ENCODE data around the gene PIK3C3.

The PIK3C3 gene

GRCh38 chr18:41954827-41955613 lies at the start of gene PIK3C3:
Gene PIK3C3 (plus strand): TSS chr18:41955234. CDS start chr18:41955292, 58 bp downstream.
- peak; percentile 91 to 97 for DNase-seq (ENCODE audit: low read depth in 2 of 2, low spot score in 1 of 2)

GRCh38 chr18:41905786-41906527 lies 49.1 kb upstream of the PIK3C3 start:
- no peak for DNase-seq (ENCODE audit: low read depth in 2 of 2, low spot score in 1 of 2)

- DNase-seq (ENCODE audit: low read depth in 2 of 2, low spot score in 1 of 2): peak in 1 of 2 donors; percentile 3
Observed at GRCh38 chr18:41906528-41907146, 48.4 kb upstream of the PIK3C3 start.

GRCh38 chr18:41917181-41917580 lies 37.9 kb upstream of the PIK3C3 start:
- DNase-seq (ENCODE audit: low read depth in 2 of 2, low spot score in 1 of 2): no peak

- DNase-seq (ENCODE audit: low read depth in 2 of 2, low spot score in 1 of 2): no peak
Observed at GRCh38 chr18:41921770-41922169, 33.3 kb upstream of the PIK3C3 start.

- DNase-seq (ENCODE audit: low read depth in 2 of 2, low spot score in 1 of 2): no peak
Observed at GRCh38 chr18:41922176-41922575, 32.9 kb upstream of the PIK3C3 start.

GRCh38 chr18:41922841-41923240 lies 32.2 kb upstream of the PIK3C3 start:
- no peak for DNase-seq (ENCODE audit: low read depth in 2 of 2, low spot score in 1 of 2)

- DNase-seq (ENCODE audit: low read depth in 2 of 2, low spot score in 1 of 2): no peak
Observed at GRCh38 chr18:41923446-41923845, 31.6 kb upstream of the PIK3C3 start.

GRCh38 chr18:41928581-41928980 lies 26.5 kb upstream of the PIK3C3 start:
- no peak for DNase-seq (ENCODE audit: low read depth in 2 of 2, low spot score in 1 of 2)

- DNase-seq (ENCODE audit: low read depth in 2 of 2, low spot score in 1 of 2): no peak
Observed at GRCh38 chr18:41932899-41933298, 22.1 kb upstream of the PIK3C3 start.

GRCh38 chr18:41933778-41934177 lies 21.3 kb upstream of the PIK3C3 start:
- no peak for DNase-seq (ENCODE audit: low read depth in 2 of 2, low spot score in 1 of 2)

- no peak for DNase-seq (ENCODE audit: low read depth in 2 of 2, low spot score in 1 of 2)
Observed at GRCh38 chr18:41936471-41937134, 18.4 kb upstream of the PIK3C3 start.

- no peak for DNase-seq (ENCODE audit: low read depth in 2 of 2, low spot score in 1 of 2)
Observed at GRCh38 chr18:41938445-41938844, 16.6 kb upstream of the PIK3C3 start.

GRCh38 chr18:41939326-41939725 lies 15.7 kb upstream of the PIK3C3 start:
- DNase-seq (ENCODE audit: low read depth in 2 of 2, low spot score in 1 of 2): no peak

GRCh38 chr18:41940506-41941215 lies 14.4 kb upstream of the PIK3C3 start:
- no peak for DNase-seq (ENCODE audit: low read depth in 2 of 2, low spot score in 1 of 2)

GRCh38 chr18:41942254-41942653 lies 12.8 kb upstream of the PIK3C3 start:
- DNase-seq (ENCODE audit: low read depth in 2 of 2, low spot score in 1 of 2): no peak

GRCh38 chr18:41948544-41949110 lies 6.4 kb upstream of the PIK3C3 start:
- no peak for DNase-seq (ENCODE audit: low read depth in 2 of 2, low spot score in 1 of 2)

- DNase-seq (ENCODE audit: low read depth in 2 of 2, low spot score in 1 of 2): no peak
Observed at GRCh38 chr18:41949206-41949920, 5.7 kb upstream of the PIK3C3 start.

- no peak for DNase-seq (ENCODE audit: low read depth in 2 of 2, low spot score in 1 of 2)
Observed at GRCh38 chr18:41955688-41956087, 654 bp downstream of the PIK3C3 start.

GRCh38 chr18:41959045-41959444 lies 4.0 kb downstream of the PIK3C3 start:
- no peak for DNase-seq (ENCODE audit: low read depth in 2 of 2, low spot score in 1 of 2)

Measured in stimulated activated CD8-positive, alpha-beta memory T cell treated with anti-CD3 and anti-CD28 coated beads, Interleukin-4, amount 100 ng/mL, for 1 hour (primary cell).